SJSA1 (cell line): ENCODE measurements around the gene APCDD1L. TPM values are rescaled to one million over a fixed set of nuclear protein-coding genes. Genes with fewer than 3 reads are reported as not detected.

Experiments used
- DNase-seq, 2 experiments: peaks; one replicate each; pipeline ENCODE4 v3.0.0-alpha.2; 2015 to 2020; ENCODE audit warnings: low spot score in 2 of 2, low read depth in 1 of 2
- H3K27ac ChIP-seq: fragments of 250-450 bp; sonication (Bioruptor Pico); 2 replicates; pipeline ENCODE4 v1.5.1; 2020; ENCODE audit warnings: mild to moderate bottlenecking, moderate library complexity
- H3K27me3 ChIP-seq: fragments of 250-450 bp; sonication (Bioruptor Pico); replicated peaks from 2 replicates; pipeline ENCODE4 v1.5.1; 2020; ENCODE audit warnings: mild to moderate bottlenecking, moderate library complexity
- H3K36me3 ChIP-seq: fragments of 250-450 bp; sonication (Bioruptor Pico); 2 replicates; pipeline ENCODE4 v1.5.1; 2020; ENCODE audit warnings: mild to moderate bottlenecking
- H3K4me1 ChIP-seq: fragments of 250-450 bp; sonication (Bioruptor Pico); replicated peaks from 2 replicates; pipeline ENCODE4 v1.6.1; 2021; ENCODE audit warnings: mild to moderate bottlenecking
- H3K4me3 ChIP-seq: fragments of 250-450 bp; sonication (Bioruptor Pico); 2 replicates; pipeline ENCODE4 v1.5.1; 2020; ENCODE audit warnings: mild to moderate bottlenecking
- H3K9me3 ChIP-seq: fragments of 250-450 bp; sonication (Bioruptor Pico); replicated peaks from 2 replicates; pipeline ENCODE4 v1.5.1; 2020; ENCODE audit warnings: mild to moderate bottlenecking
- total RNA-seq: library from RNA; depleted of rRNA; stranded (reverse); fragments of >200 nt; shearing (Covaris generic); gene quantifications from 2 replicates; pipeline ENCODE4 v1.2.3, GENCODE V29; 2014

APCDD1L gene
- total RNA-seq, 1 experiment from 2014 or later = 0.24 TPM

DNA sequence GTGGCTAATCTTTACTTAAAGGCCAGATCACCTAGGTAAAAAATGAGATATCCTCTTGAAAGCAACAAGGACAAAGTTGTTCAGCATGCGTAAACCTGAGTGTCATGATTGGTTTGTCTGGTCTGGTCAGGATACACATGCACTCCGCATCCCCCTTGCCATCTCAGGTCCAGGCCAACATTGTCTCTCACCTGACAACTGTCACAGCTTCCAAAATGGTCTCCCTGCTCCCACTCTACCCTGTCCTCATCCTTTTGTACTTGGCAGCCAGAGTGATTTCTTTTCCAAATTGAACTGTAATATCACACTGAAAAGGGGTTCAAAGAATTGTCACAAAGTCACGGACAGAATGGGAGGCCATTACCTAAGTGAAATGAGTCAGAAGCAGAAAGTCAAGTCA is 21.1 kb upstream of the APCDD1L start:
- Histone ChIP-seq H3K27me3 (no peaks in the 10 kb centered on the region), H3K36me3 (no peaks in the 10 kb centered on the region), H3K27ac (no peak overlapping the region), H3K4me3 (no peak overlapping the region), H3K4me1 (peaks cover 7% of the 10 kb centered on the region), H3K9me3 (peaks cover 6% of the 10 kb centered on the region)
- peak in 1 of 2 experiments; percentile 12 for DNase-seq

GRCh38 chr20:58531657-58532056 is 16.5 kb upstream of the APCDD1L start:
- DNase-seq = no peak
- Histone ChIP-seq H3K4me3 (no peak overlapping the region), H3K27ac (no peak overlapping the region), H3K9me3 (peaks cover 4% of the 10 kb centered on the region; the same call in 1 of the 2 replicates), H3K27me3 (no peaks in the 10 kb centered on the region), H3K4me1 (peaks cover 5% of the 10 kb centered on the region; the same call in 1 of the 2 replicates), H3K36me3 (no peaks in the 10 kb centered on the region)

- peaks cover 4% of the 10 kb centered on the region; the same call in 1 of the 2 replicates for H3K9me3 ChIP-seq
- H3K27ac ChIP-seq = no peak overlapping the region
- no peak overlapping the region for H3K4me3 ChIP-seq
- H3K27me3 ChIP-seq = no peaks in the 10 kb centered on the region
- DNase-seq = no peak
- peaks cover 5% of the 10 kb centered on the region; the same call in 1 of the 2 replicates for H3K4me1 ChIP-seq
- no peaks in the 10 kb centered on the region for H3K36me3 ChIP-seq
These were observed 15.9 kb upstream of the APCDD1L start for GRCh38 chr20:58531063-58531462.

- H3K4me3 ChIP-seq = no peak overlapping the region
- peaks cover 6% of the 10 kb centered on the region; the same call in 1 of the 2 replicates for H3K9me3 ChIP-seq
- DNase-seq = no peak
- no peaks in the 10 kb centered on the region for H3K36me3 ChIP-seq
- no peaks in the 10 kb centered on the region for H3K27me3 ChIP-seq
- H3K4me1 ChIP-seq = peaks cover 24% of the 10 kb centered on the region
- no peak overlapping the region for H3K27ac ChIP-seq
These were observed 13.2 kb upstream of the APCDD1L start for GRCh38 chr20:58528412-58528811.

DNA sequence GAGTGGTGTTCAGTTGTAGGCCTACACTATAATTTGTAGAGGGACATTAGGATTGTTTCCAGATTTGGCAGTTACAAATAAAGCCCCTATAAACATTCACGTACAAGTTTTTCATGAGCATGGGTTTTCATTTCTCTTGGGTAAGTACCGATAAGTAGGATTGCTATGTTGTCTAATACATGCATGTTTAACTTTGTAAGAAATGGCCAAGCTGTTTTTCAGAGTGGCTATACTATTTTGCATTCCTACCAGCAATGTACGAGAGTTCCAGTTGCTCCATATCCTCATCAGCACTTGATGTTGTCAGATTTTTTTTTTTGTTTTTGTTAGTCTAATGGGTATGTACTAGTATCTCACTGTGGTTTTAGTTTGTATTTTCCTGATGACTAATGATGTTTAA is 11.2 kb upstream of the APCDD1L start:
- DNase-seq = no peak
- Histone ChIP-seq H3K4me3 (no peak overlapping the region), H3K27ac (no peak overlapping the region), H3K4me1 (peaks cover 19% of the 10 kb centered on the region), H3K36me3 (no peaks in the 10 kb centered on the region), H3K27me3 (no peaks in the 10 kb centered on the region), H3K9me3 (peaks cover 2% of the 10 kb centered on the region; the same call in 1 of the 2 replicates)

DNA sequence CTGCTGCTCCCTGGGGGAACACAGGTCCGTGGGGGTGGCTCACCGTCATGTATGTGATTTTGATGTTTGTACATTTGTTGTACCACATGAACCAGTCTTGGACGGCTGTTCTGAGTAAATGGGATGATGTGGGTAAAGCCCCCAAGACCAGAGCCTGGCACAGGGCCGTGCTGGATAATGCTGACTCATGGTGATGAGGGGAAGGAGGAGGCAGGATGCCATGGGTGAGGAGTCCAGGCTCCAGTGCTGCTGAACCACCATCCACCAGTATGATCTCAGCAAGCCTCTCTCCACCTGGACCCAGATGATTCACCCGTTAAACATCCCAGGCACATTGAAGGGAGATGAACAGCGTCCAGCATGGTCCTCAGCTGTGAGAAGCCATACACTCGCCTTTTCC is 9.6 kb upstream of the APCDD1L start:
- Histone ChIP-seq H3K4me1 (peaks cover 19% of the 10 kb centered on the region), H3K9me3 (peaks cover 2% of the 10 kb centered on the region; the same call in 1 of the 2 replicates), H3K36me3 (no peaks in the 10 kb centered on the region), H3K4me3 (no peak overlapping the region), H3K27ac (peak overlapping the region; percentile 68), H3K27me3 (no peaks in the 10 kb centered on the region)
- peak; percentile 54 to 71 for DNase-seq

GRCh38 chr20:58523971-58524315 is 8.7 kb upstream of the APCDD1L start:
- H3K4me3 ChIP-seq = no peak overlapping the region
- peaks cover 2% of the 10 kb centered on the region; the same call in 1 of the 2 replicates for H3K9me3 ChIP-seq
- H3K36me3 ChIP-seq = no peaks in the 10 kb centered on the region
- peaks cover 19% of the 10 kb centered on the region for H3K4me1 ChIP-seq
- no peak for DNase-seq
- H3K27me3 ChIP-seq = no peaks in the 10 kb centered on the region
- H3K27ac ChIP-seq = peak overlapping the region; percentile 68; the same call in 1 of the 2 replicates

- Histone ChIP-seq H3K27ac (no peak overlapping the region), H3K4me3 (no peak overlapping the region), H3K27me3 (no peaks in the 10 kb centered on the region), H3K9me3 (peaks cover 2% of the 10 kb centered on the region; the same call in 1 of the 2 replicates), H3K4me1 (peaks cover 19% of the 10 kb centered on the region), H3K36me3 (no peaks in the 10 kb centered on the region)
- no peak for DNase-seq
These were observed 8.1 kb upstream of the APCDD1L start for GRCh38 chr20:58523072-58523970.

DNA sequence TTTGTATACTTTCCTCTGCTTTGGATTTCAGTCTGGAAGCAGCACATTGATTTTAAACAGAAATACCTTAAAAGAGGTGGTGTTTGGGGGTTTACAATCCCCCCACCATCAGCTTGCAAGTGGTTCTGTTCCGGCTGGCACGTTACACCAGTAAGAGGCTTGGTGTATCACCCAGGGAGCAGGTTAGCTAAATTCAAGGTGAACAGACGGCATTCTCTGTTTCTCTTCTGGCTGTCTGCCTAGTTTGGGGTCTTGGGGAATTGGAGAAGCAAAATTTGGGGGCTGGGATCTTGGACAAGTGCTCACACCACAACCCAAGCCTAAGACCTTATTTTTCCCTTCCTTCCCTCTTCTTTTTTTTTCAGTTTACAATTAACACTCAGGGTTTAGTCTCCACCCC is 7.5 kb upstream of the APCDD1L start:
- Histone ChIP-seq H3K4me1 (peaks cover 19% of the 10 kb centered on the region), H3K36me3 (no peaks in the 10 kb centered on the region), H3K27ac (no peak overlapping the region), H3K9me3 (peaks cover 2% of the 10 kb centered on the region; the same call in 1 of the 2 replicates), H3K27me3 (no peaks in the 10 kb centered on the region), H3K4me3 (no peak overlapping the region)
- DNase-seq = no peak

DNA sequence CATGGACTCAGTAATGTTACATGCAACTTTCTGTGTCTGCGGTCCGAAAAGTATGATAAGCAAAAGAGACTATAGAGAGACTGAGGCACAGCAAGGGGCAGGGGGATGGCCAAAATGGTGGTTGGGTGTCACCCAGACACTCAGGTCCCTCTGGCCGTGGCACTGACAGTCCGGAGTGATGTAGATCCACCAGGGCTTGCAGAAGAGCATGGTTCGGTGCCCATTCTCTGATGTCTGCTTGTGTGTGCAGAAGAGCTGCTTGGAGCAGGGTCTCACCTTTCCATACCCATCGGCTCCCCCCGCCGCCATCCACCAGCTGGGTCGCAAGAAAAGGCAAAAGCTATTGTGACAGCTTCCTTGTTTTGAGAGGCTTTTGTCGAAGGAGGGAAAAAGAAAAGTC is 6.6 kb upstream of the APCDD1L start:
- Histone ChIP-seq H3K27me3 (no peaks in the 10 kb centered on the region), H3K4me3 (no peak overlapping the region)

GRCh38 chr20:58519940-58520712 is 4.9 kb upstream of the APCDD1L start:
- DNase-seq = no peak
- Histone ChIP-seq H3K4me1 (peaks cover 23% of the 10 kb centered on the region), H3K27ac (no peak overlapping the region), H3K27me3 (no peaks in the 10 kb centered on the region), H3K4me3 (no peak overlapping the region), H3K9me3 (peaks cover 2% of the 10 kb centered on the region; the same call in 1 of the 2 replicates), H3K36me3 (no peaks in the 10 kb centered on the region)

More for the DNA sequence above, 6.6 kb upstream of the APCDD1L start:
- no peaks in the 10 kb centered on the region for H3K36me3 ChIP-seq
- H3K4me1 ChIP-seq = peaks cover 19% of the 10 kb centered on the region
- no peak for DNase-seq
- H3K27ac ChIP-seq = no peak overlapping the region
- H3K9me3 ChIP-seq = peaks cover 2% of the 10 kb centered on the region; the same call in 1 of the 2 replicates

GRCh38 chr20:58518896-58519593 is 3.8 kb upstream of the APCDD1L start:
- Histone ChIP-seq H3K27me3 (no peaks in the 10 kb centered on the region), H3K4me3 (no peak overlapping the region), H3K27ac (no peak overlapping the region), H3K9me3 (no peaks in the 10 kb centered on the region; the same call in 1 of the 2 replicates), H3K4me1 (peaks cover 15% of the 10 kb centered on the region), H3K36me3 (no peaks in the 10 kb centered on the region)
- DNase-seq = no peak

- no peak for DNase-seq
- Histone ChIP-seq H3K4me1 (peaks cover 10% of the 10 kb centered on the region), H3K27ac (no peak overlapping the region), H3K4me3 (no peak overlapping the region), H3K36me3 (no peaks in the 10 kb centered on the region), H3K9me3 (no peaks in the 10 kb centered on the region), H3K27me3 (no peaks in the 10 kb centered on the region)
These were observed 3.2 kb upstream of the APCDD1L start for GRCh38 chr20:58518387-58518786.
